Breast epithelium (tissue), 3 donors: ENCODE results near the gene DGKI.

Experiments used
- CTCF ChIP-seq, 3 donors: fragments of 450-650 bp; IDR thresholded peaks; one replicate each; pipeline ENCODE4 v1.5.1; 2016 to 2017; ENCODE audit warnings: antibody characterized with exemption in 3 of 3, mild to moderate bottlenecking in 3 of 3, moderate library complexity in 3 of 3
- POLR2A ChIP-seq: fragments of 450-650 bp; IDR thresholded peaks from one replicate; pipeline ENCODE4 v1.6.1; 2016; ENCODE audit warnings: antibody characterized with exemption, mild to moderate bottlenecking, moderate library complexity
- POLR2AphosphoS5 ChIP-seq, 3 donors: sonication (generic); formaldehyde crosslinking; IDR thresholded peaks; one replicate each; pipeline ENCODE4 v1.6.1; 2017; ENCODE audit warnings: antibody characterized with exemption in 3 of 3

- no peak for TF ChIP-seq POLR2AphosphoS5 (IDR thresholded peaks at IDR 0.05)
- peak in 2 of 3 donors; percentile 26 to 27 for TF ChIP-seq CTCF (IDR thresholded peaks at IDR 0.05)
- no peak for TF ChIP-seq POLR2A
These were observed 220.2 kb downstream of the DGKI start for GRCh38 chr7:137626469-137627067.
